A549 (cell line): Measurements from ENCODE around the gene CCNB1IP1. TPM values are rescaled to one million over a fixed set of nuclear protein-coding genes. Genes with fewer than 3 reads are reported as not detected.
"Not testable (repeated sequence)": the region's sequence is repeated elsewhere in the genome, so short reads cannot be mapped to it uniquely, and the experiment has no call there.

Source experiments
- ATAC-seq, 2 experiments: fragments of 200-7000 bp in 1 of 2; fragments of >200 bp in 1 of 2; cut with Nextera tagmentation in 1 of 2; cut with Tn5 transposase in 1 of 2; 3 replicates each; pipeline versions ENCODE4 v1.8.0 to v1.9.1; 2018 to 2020; ENCODE audit warnings: mild to moderate bottlenecking in 1 of 2, moderate library complexity in 1 of 2
- CTCF ChIA-PET: fragments of 300-600 bp; sonication (Branson Sonifier 250); formaldehyde crosslinking; extraction: SDS; loops from one replicate; lab custom pipeline; 2021; ENCODE audit warnings: antibody characterized with exemption, inconsistent platforms; lab: Yijun Ruan, JAX
- POLR2A ChIA-PET: fragments of 350-600 bp; formaldehyde crosslinking; extraction: SDS; loops from one replicate; lab custom pipeline; 2021; ENCODE audit warnings: antibody characterized with exemption, inconsistent platforms; lab: Yijun Ruan, JAX
- DNase-seq, 2 experiments: peaks; one replicate each; pipeline versions ENCODE4 v3.0.0 to v3.0.0-alpha.2; 2011 to 2016; ENCODE audit warnings: low read depth in 1 of 2, low spot score in 1 of 2
- FAIRE-seq: peaks from 2 replicates; lab custom pipeline; 2011; peaks lifted over from hg19 to GRCh38; lab: Jason Lieb, UNC
- H3K27ac ChIP-seq, 2 experiments: fragments of >200 bp; sonication (Bioruptor Twin); formaldehyde crosslinking; 3 replicates each; pipeline ENCODE4 v1.5.1; 2016 to 2017
- H3K4me1 ChIP-seq: fragments of >200 bp; sonication (Bioruptor Twin); formaldehyde crosslinking; 3 replicates; pipeline ENCODE4 v1.6.1; 2016
- H3K4me2 ChIP-seq: fragments of >200 bp; sonication (Bioruptor Twin); formaldehyde crosslinking; 3 replicates; pipeline ENCODE4 v1.6.1; 2016
- H3K4me3 ChIP-seq: fragments of >200 bp; sonication (Bioruptor Twin); formaldehyde crosslinking; 3 replicates; pipeline ENCODE4 v1.5.1; 2016
- H3K9me3 ChIP-seq: fragments of >200 bp; sonication (Bioruptor Twin); formaldehyde crosslinking; 3 replicates; pipeline ENCODE4 v1.6.1; 2016
- CEBPB ChIP-seq, 2 experiments: fragments of >200 bp in 1 of 2; sonication (Bioruptor Twin) in 1 of 2; formaldehyde crosslinking in 1 of 2; IDR thresholded peaks; 2 replicates each; pipeline ENCODE4 v1.6.1; 2012 to 2016
- CHD2 ChIP-seq: fragments of 150-350 bp; IDR thresholded peaks from 2 replicates; pipeline ENCODE4 v1.6.1; 2014; ENCODE audit warnings: low read length; ENCODE audit not compliant: partially characterized antibody
- CTCF ChIP-seq: fragments of >200 bp; sonication (Bioruptor Twin); formaldehyde crosslinking; IDR thresholded peaks from 3 replicates; pipeline ENCODE4 v1.5.1; 2016
- EHMT2 ChIP-seq: fragments of 200-600 bp; sonication (generic); IDR thresholded peaks from 2 replicates; pipeline ENCODE4 v1.6.1; 2016; ENCODE audit warnings: antibody characterized with exemption, low read depth, mild to moderate bottlenecking, moderate library complexity
- ELK1 ChIP-seq: fragments of 150-350 bp; IDR thresholded peaks from 2 replicates; pipeline ENCODE4 v1.6.1; 2014; ENCODE audit warnings: low read depth, mild to moderate bottlenecking, low read length
- ESRRA ChIP-seq: fragments of 150-350 bp; IDR thresholded peaks from 2 replicates; pipeline ENCODE4 v1.6.1; 2014; ENCODE audit warnings: mild to moderate bottlenecking, low read length, borderline replicate concordance
- FOSB ChIP-seq: fragments of 250-450 bp; sonication (Bioruptor Pico); IDR thresholded peaks from 2 replicates; pipeline ENCODE4 v1.5.0; 2020; ENCODE audit warnings: mild to moderate bottlenecking, moderate library complexity
- HDAC2 ChIP-seq: fragments of 200-600 bp; sonication (generic); IDR thresholded peaks from 2 replicates; pipeline ENCODE4 v1.6.1; 2016
- HES2 ChIP-seq: fragments of >200 bp; sonication (Bioruptor Twin); formaldehyde crosslinking; IDR thresholded peaks from 2 replicates; pipeline ENCODE4 v1.6.1; 2016
- HEYL ChIP-seq: fragments of 250-450 bp; sonication (Bioruptor Pico); IDR thresholded peaks from 2 replicates; pipeline ENCODE4 v1.8.0; 2021; ENCODE audit warnings: mild to moderate bottlenecking, moderate library complexity
- HMGXB4 ChIP-seq: fragments of 250-450 bp; sonication (Bioruptor Pico); IDR thresholded peaks from 2 replicates; pipeline ENCODE4 v1.5.0; 2021; ENCODE audit warnings: mild to moderate bottlenecking, moderate library complexity, borderline replicate concordance
- HOXA7 ChIP-seq: fragments of 250-450 bp; sonication (Bioruptor Pico); IDR thresholded peaks from 2 replicates; pipeline ENCODE4 v1.5.0; 2020; ENCODE audit warnings: mild to moderate bottlenecking, moderate library complexity
- HOXB13 ChIP-seq: fragments of 250-450 bp; sonication (Bioruptor Pico); IDR thresholded peaks from 2 replicates; pipeline ENCODE4 v1.5.0; 2020; ENCODE audit warnings: low read depth, mild to moderate bottlenecking, moderate library complexity
- MYC ChIP-seq: IDR thresholded peaks from 2 replicates; pipeline ENCODE4 v1.6.1; 2012; ENCODE audit warnings: mild to moderate bottlenecking, inconsistent platforms, low read length, improper control_type of control experiment, borderline replicate concordance
- PBX3 ChIP-seq: IDR thresholded peaks from 2 replicates; pipeline ENCODE4 v1.6.1; 2012
- PHF8 ChIP-seq: fragments of 200-600 bp; sonication (generic); IDR thresholded peaks from 2 replicates; pipeline ENCODE4 v1.6.1; 2016; ENCODE audit warnings: low read depth, mild to moderate bottlenecking, antibody characterized with exemption, moderate library complexity, borderline replicate concordance
- POLR2AphosphoS2 ChIP-seq: conservative IDR thresholded peaks from 2 replicates; pipeline ENCODE4 v1.6.1; 2012; ENCODE audit warnings: low read length, improper control_type of control experiment, inconsistent platforms
- RCOR1 ChIP-seq: fragments of 150-350 bp; IDR thresholded peaks from 2 replicates; pipeline ENCODE4 v1.6.1; 2014; ENCODE audit warnings: antibody characterized with exemption, low read length, low read depth
- RNF2 ChIP-seq: fragments of 200-600 bp; sonication (generic); IDR thresholded peaks from 2 replicates; pipeline ENCODE4 v1.6.1; 2016; ENCODE audit warnings: low read depth, mild to moderate bottlenecking, antibody characterized with exemption, moderate library complexity, borderline replicate concordance
- SREBF2 ChIP-seq: fragments of 450-650 bp; IDR thresholded peaks from 2 replicates; pipeline ENCODE4 v1.6.1; 2014; ENCODE audit warnings: mild to moderate bottlenecking, moderate library complexity
- ZNF302 ChIP-seq: fragments of 250-450 bp; sonication (Bioruptor Pico); IDR thresholded peaks from 2 replicates; pipeline ENCODE4 v1.9.0; 2021; ENCODE audit warnings: inconsistent platforms, mild to moderate bottlenecking, moderate library complexity
- WGBS: methylation state at CpG from one replicate; pipeline ENCODE4 v1.1.6; 2017; ENCODE audit errors: missing lambda C conversion rate; 5-methylcytosine and 5-hydroxymethylcytosine counted together
- polyA plus RNA-seq, 4 experiments: library from polyadenylated mRNA; depleted of rRNA in 3 of 4; stranded (reverse); fragments of >200 nt; fragmentation: RNase III in 1 of 4; extraction: RNeasy Plus Mini Kit Qiagen cat#74134 plus additional on column Dnase treatment in 1 of 4; gene quantifications; 2 replicates in 3 of 4; 3 replicates in 1 of 4; pipeline ENCODE4 v1.2.3, GENCODE V29; 2011 to 2017

CCNB1IP1 gene
- polyA plus RNA-seq, 2 of the 4 experiments (the other 2 are of a cell fraction), result 30.8 to 121 TPM

- FAIRE-seq (no peak), DNase-seq (no peak), ATAC-seq (no peak)
- WGBS, result 19% methylated on average over 2 of the region's 2 CpGs
- TF ChIP-seq CEBPB (IDR thresholded peaks at IDR 0.05) (peak in 1 of 2 experiments; percentile 15; a peak in 1 of 4 replicates), CHD2 (no peak)
- peak overlapping the region in 1 of 2 experiments; percentile 95; a peak in 4 of 6 replicates for H3K27ac ChIP-seq
- H3K4me2 ChIP-seq, result peak overlapping the region; percentile 69
- peaks cover 5% of the 10 kb centered on the region; the same call in 1 of the 3 replicates for H3K4me1 ChIP-seq
- peak overlapping the region; percentile 66 for H3K4me3 ChIP-seq
- no peaks in the 10 kb centered on the region for H3K9me3 ChIP-seq
- CTCF ChIA-PET, result interaction anchor here (0.6 to 5.1 kb wide), 9 partner anchors 9 to 349 kb away, joined by 3 to 60 read pairs (median 4); partner anchors contain the start of genes CCNB1IP1 and TTC5
- POLR2A ChIA-PET, result interaction anchor here (2.3 to 3.5 kb wide), 5 partner anchors 9 to 341 kb away, joined by 19 to 53 read pairs (median 44); partner anchors contain the start of genes APEX1, CCNB1IP1, OSGEP and PIP4P1
Measured at GRCh38 chr14:20341646-20342045, 8.6 kb upstream of the CCNB1IP1 start.

GRCh38 chr14:20341032-20341431, 8.0 kb upstream of the CCNB1IP1 start:
- not testable (repeated sequence) for ATAC-seq, DNase-seq, FAIRE-seq, H3K4me1 ChIP-seq, H3K9me3 ChIP-seq, H3K27ac ChIP-seq, H3K4me3 ChIP-seq
- ChIA-PET CTCF (interaction anchor here (1.0 to 5.1 kb wide), 6 partner anchors 8 to 272 kb away, joined by 3 to 60 read pairs (median 4); partner anchors contain the start of genes CCNB1IP1 and TTC5), POLR2A (interaction anchor here (3.3 to 3.5 kb wide), 2 partner anchors 8 to 114 kb away, joined by 38 to 53 read pairs; partner anchors contain the start of genes APEX1, CCNB1IP1 and OSGEP)
- peak overlapping the region; percentile 69 for H3K4me2 ChIP-seq
- WGBS, result 88% methylated on average over 4 of the region's 4 CpGs

GRCh38 chr14:20334017-20334416, 938 bp upstream of the CCNB1IP1 start:
- FAIRE-seq (no peak), ATAC-seq (no peak), DNase-seq (no peak)
- WGBS, result 53% methylated on average over 7 of the region's 7 CpGs
- Histone ChIP-seq H3K27ac (no peak overlapping the region), H3K4me3 (no peak overlapping the region), H3K4me2 (peak overlapping the region; percentile 68; the same call in 2 of the 3 replicates), H3K9me3 (no peaks in the 10 kb centered on the region), H3K4me1 (peaks cover 28% of the 10 kb centered on the region)
- no peak for TF ChIP-seq FOSB (CRISPR knock-in tag)
- no peak for TF ChIP-seq RCOR1
- no peak for TF ChIP-seq EHMT2
- TF ChIP-seq ZNF302 (CRISPR knock-in tag), result no peak
- no peak for TF ChIP-seq HOXA7
- no peak for TF ChIP-seq HOXB13
- TF ChIP-seq ELK1, result no peak
- TF ChIP-seq HES2, result no peak
- no peak for TF ChIP-seq HDAC2
- TF ChIP-seq PBX3, result no peak
- ChIA-PET CTCF (interaction anchor here (1.0 to 5.8 kb wide), 5 partner anchors 8 to 357 kb away, joined by 3 to 37 read pairs (median 3); partner anchors contain the start of gene PARP2), POLR2A (interaction anchor here (1.4 to 2.4 kb wide), 2 partner anchors 9 to 128 kb away, joined by 3 to 53 read pairs; partner anchors contain the start of genes PARP2 and PIP4P1)

GRCh38 chr14:20333494-20333841, 389 bp upstream of the CCNB1IP1 start:
- ChIA-PET POLR2A (interaction anchor here (1.4 to 2.4 kb wide), 2 partner anchors 9 to 128 kb away, joined by 3 to 53 read pairs; partner anchors contain the start of genes PARP2 and PIP4P1), CTCF (interaction anchor here (1.0 to 5.8 kb wide), 5 partner anchors 9 to 358 kb away, joined by 3 to 37 read pairs (median 3); partner anchors contain the start of gene PARP2)
- DNase-seq (no peak), ATAC-seq (peak; percentile 21 to 45; a peak in 4 of 6 replicates), FAIRE-seq (no peak)
- Histone ChIP-seq H3K4me2 (peak overlapping the region; percentile 68), H3K9me3 (no peaks in the 10 kb centered on the region), H3K4me1 (peaks cover 33% of the 10 kb centered on the region), H3K4me3 (peak overlapping the region; percentile 84), H3K27ac (peak overlapping the region; percentile 11 to 87; a peak in 4 of 6 replicates)
- WGBS, result 2% methylated on average over 3 of the region's 3 CpGs
- TF ChIP-seq MYC (no peak), HMGXB4 (CRISPR knock-in tag) (no peak), RNF2 (no peak), POLR2AphosphoS2 (no peak), CTCF (no peak), HEYL (CRISPR knock-in tag) (no peak), HOXB13 (no peak), ESRRA (no peak), PHF8 (no peak), SREBF2 (no peak)
